NCI-H510A treated with DMSO at 0.1 percent for 48 hours (cell line): Measurements from ENCODE around the gene IPO4.
"Not testable (repeated sequence)": the region's sequence is repeated elsewhere in the genome, so short reads cannot be mapped to it uniquely, and the experiment has no call there.

Experiments
- DNase-seq: peaks from one replicate; lab custom pipeline; 2025; lab: John Stamatoyannopoulos, UW

Gene IPO4, protein sequence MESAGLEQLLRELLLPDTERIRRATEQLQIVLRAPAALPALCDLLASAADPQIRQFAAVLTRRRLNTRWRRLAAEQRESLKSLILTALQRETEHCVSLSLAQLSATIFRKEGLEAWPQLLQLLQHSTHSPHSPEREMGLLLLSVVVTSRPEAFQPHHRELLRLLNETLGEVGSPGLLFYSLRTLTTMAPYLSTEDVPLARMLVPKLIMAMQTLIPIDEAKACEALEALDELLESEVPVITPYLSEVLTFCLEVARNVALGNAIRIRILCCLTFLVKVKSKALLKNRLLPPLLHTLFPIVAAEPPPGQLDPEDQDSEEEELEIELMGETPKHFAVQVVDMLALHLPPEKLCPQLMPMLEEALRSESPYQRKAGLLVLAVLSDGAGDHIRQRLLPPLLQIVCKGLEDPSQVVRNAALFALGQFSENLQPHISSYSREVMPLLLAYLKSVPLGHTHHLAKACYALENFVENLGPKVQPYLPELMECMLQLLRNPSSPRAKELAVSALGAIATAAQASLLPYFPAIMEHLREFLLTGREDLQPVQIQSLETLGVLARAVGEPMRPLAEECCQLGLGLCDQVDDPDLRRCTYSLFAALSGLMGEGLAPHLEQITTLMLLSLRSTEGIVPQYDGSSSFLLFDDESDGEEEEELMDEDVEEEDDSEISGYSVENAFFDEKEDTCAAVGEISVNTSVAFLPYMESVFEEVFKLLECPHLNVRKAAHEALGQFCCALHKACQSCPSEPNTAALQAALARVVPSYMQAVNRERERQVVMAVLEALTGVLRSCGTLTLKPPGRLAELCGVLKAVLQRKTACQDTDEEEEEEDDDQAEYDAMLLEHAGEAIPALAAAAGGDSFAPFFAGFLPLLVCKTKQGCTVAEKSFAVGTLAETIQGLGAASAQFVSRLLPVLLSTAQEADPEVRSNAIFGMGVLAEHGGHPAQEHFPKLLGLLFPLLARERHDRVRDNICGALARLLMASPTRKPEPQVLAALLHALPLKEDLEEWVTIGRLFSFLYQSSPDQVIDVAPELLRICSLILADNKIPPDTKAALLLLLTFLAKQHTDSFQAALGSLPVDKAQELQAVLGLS

DNA sequence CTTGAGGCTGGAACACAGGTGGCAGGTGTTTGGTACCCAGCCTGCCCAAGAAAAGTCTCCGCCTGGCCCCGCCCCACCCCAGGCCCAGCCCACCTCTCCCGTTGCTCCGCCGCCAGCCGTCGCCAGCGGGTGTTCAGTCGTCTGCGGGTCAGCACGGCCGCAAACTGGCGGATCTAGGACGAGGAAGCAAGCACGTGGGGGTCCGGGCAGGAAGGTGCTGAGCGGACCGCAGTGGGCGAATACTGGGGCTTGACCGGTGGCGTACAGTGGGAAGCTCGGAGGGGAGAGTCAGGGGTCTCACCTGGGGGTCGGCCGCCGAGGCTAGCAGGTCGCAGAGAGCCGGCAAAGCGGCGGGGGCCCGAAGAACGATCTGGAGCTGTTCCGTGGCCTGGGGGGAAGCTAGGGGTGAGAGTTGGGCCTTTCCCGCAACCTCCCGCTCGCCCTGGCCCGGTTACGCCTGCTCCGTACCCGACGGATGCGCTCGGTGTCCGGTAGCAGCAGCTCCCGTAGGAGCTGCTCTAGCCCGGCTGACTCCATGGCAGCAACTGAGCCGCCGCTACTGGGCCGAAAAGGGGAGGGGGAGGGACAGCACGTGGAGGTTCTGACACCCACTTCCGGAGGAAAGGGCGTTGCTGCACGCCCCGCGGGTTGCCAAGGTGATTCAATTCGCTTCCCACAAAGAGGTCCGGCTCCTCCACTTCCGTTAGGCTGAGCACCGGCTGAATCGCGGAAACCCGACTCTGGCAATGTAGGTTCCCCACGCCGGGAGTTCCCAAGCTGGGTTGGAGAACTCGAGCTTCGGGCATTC, at the start of gene IPO4:
Gene IPO4, minus strand, starts transcription at position 566 of the 808 bp plus-strand sequence. Its CDS starts 29 bp downstream, at position 537.
- DNase-seq: peak; percentile 96

DNA sequence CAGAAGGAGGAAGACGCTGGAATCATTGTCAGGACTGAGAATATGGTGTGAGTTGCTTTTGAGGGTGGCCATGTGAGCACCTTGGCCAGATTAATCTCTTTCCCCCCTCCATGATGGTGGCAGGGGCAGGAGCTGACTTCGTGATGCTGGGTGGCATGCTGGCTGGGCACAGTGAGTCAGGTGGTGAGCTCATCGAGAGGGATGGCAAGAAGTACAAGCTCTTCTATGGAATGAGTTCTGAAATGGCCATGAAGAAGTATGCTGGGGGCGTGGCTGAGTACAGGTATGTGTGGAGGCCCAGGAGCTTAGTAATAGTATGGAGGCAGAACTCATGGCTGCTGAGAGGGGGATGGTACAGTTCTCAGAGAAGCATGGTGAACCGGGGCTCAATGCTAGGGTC, 49.5 kb upstream of the IPO4 start:
- DNase-seq: no peak

DNA sequence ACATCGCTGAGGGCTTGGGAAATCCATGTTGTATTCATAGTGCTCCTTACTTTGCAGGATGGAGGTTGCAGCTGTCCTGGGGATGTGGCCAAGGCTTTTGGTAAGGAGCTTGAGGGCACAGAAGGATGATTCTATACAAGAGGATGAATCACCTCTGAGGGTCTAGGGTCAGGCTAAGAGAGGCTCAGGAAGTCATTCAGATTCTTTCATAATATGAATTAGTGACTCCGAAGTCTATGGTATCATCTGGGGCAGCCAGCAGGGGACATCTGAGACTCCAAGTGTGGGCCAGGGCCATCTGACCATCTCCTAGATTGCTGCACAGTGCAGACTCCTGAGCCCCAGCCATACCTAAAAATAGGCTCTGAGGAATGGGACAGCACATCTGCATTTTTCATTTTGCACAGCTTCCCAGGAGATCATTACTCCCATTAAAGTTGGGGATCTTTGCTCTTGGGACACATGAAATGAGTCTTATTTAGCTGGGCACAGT, 48.9 kb upstream of the IPO4 start:
- no peak for DNase-seq

DNA sequence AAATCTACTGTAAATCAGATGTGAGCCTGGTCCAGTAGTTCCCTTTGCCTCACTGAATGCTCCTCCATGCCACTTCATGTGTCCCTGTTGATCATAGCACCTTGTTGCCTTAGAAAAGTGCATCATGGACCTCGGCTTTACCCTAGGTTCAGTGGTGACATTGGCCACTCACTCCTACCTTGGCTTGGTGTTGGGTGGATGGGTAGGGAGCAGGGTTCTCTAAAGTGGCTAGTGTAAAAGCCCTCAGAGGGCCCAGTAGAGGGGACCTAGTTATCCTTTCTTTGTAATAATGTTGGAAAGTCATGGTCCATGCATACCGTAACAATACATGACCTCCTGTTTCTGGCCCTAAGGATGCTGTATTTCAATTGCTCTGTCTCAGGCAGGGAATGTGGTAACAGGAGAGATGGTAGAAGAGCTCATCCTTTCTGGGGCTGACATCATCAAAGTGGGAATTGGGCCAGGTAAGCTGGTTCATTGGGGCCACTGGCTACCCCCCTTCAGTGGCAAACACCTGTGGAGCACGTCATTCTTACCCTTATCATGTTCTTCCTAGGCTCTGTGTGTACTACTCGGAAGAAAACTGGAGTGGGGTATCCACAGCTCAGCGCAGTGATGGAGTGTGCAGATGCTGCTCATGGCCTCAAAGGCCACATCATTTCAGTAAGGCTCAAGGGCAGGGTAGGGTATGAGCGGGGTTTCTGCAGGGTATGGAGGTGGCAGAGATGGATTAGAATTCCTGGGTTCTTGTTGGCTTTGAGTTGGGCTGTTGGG, 48.3 kb upstream of the IPO4 start:
- no peak for DNase-seq

DNA sequence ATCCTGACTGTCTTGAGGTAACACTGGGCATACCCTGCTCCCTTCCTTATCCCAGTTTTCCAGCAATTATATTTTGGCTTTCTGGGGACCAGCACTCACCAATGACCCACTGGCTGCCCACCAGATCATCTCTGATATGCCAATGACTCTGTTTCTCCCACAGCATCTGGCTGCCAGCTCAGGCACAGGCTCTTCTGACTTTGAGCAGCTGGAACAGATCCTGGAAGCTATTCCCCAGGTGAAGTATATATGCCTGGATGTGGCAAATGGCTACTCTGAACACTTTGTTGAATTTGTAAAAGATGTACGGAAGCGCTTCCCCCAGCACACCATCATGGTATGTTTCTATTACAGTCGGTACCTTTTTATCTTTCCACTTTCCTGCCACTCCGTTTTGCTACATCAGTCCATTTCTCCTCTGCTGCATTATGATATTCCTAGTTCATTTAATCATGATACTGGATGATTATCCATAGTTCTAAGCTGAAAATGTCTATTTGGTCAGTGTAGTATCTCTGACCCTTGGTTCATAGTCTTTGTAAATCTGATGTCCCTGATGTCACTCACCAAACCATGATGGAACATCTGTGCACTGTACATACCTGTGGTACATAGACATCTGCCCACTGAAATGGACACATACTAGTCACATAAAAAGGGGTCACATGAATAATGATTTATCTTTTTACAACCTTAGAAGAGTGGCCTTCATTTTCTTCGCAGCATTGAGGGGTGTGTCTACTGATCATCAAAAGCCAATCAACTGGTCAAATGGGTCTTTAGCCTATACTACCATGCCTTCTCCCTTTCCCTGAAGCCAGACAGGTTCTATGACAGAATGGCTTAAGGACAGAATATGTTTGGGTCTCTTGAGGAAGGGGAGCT, 47.4 kb upstream of the IPO4 start:
- no peak for DNase-seq

DNA sequence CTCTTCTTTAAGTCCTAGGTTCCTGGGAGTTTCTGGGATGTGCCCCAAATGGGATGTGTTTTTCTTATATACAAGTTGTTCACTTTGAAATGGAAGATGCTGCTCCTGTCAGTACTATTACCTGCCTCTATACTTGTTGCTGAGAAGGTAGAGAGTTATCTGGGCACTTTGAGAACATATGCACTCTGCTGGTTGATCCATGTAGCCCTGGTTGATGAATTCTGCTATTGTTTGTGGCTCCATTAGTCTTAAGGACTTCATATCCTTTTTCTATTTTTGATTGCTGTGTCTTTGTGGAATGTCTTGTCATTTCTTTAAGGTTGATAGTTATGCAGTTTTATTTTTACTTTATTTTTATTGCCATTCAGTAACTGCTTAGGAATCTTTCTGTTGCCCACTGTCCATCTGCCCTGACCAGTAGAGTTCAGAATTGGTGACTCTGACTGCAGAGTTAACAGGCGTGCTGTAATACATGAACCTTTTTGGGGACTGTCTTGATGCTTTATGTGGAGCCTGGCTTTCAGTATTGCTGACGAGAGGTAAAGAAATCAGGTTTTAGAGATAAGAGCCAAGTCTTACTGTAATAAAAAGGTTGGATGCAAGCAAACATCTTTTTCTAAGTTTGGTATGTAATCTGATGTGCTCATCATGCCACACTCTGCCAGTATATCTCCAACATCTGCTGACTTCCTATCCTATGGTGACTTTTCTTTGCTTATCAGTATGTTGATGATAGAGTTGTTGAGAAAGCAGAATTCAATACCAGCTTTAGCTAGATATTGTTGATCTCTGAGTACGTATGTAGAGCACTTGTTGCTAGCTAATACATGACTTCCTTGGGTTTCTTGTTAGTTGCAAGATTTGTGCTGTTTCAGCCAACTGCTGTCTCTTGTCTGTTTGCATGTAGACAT, 45.7 kb upstream of the IPO4 start:
- DNase-seq: no peak

DNA sequence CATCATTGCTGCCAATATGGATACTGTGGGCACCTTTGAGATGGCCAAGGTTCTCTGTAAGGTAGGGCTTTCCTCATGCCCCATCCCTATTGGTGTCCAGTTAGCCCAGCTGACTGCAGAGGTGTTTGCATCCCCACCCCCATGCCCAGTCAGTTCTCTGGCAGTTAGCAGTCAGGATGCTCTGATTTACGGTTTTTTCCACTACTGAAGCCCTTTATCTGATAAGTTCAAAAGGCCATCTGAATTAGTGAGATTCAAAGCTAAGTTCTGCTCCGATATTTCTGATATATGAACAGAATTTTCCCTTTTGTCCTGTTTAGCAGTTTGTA, 44.9 kb upstream of the IPO4 start:
- no peak for DNase-seq

DNA sequence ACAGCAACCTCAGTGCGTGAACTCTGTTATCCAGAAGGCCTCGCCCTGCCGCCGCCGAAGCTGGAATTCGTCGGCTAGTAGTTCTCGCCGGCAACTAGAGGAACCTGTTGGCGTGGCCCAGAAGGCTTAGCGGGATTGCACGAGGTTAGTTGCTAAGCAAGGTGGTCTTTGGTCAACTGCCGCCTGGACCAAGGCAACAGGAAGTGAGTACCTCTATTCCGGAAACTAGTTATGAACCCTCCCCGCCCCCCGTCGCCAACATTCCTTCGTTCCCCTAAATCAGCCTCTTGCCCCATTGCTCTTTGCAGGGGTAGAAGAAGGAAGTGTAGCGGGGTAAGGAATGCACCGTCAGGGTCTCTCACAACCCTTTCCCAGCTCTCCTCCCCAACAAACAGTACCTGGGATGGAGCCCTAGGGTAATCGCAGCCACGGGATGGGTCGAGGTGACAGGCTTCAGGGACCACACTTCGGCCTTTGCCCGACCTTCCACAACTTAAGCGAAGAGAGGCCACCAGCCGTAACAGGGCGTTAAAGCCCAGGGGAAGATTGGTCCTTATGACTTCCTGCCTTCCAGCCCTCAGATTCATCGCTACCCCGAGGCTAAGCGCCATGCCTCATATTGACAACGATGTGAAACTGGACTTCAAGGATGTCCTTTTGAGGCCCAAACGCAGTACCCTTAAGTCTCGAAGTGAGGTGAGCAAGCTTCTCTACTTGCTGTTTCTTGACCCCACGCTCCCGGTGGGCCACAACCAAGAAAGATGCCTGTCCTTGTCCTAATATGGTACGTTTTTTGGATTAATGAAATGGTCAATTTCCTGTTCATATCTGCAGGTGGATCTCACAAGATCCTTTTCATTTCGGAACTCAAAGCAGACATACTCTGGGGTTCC, 44.3 kb upstream of the IPO4 start, which contains the start of gene GMPR2:
Gene GMPR2, plus strand, starts transcription at position 285 of the 893 bp plus-strand sequence. Its CDS starts 325 bp downstream, at position 610.
- no peak for DNase-seq

DNA sequence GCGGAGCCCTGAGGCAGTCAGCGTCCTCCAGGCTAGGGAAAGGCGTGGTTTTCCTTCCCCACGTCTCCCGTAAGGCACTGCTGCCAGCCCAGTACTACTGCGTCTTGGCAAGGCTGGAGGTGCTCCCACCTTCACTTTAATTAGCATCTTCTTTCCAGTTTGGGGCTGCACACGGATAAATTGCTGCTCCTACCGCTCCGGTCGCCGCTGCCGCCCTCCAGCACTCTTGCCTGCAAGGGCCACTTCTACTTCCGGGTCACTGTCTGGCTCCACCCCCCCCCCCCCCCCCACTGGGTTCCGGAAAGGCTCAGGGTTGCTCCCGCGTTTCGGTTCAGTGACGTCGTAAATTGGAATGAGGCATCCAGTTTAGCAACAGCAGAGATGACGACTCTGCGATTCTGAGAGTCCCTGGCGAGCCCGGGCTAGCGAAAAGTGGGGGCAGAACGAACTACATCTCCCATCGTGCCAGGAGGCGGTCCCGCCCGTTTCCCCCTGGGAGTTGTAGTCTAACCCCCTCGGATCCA, 43.6 kb upstream of the IPO4 start, which contains the start of gene NEDD8:
Gene NEDD8, minus strand, starts transcription at position 247 of the 524 bp plus-strand sequence. Its CDS starts 100 bp downstream, at position 147.
- peak; percentile 94 for DNase-seq

DNA sequence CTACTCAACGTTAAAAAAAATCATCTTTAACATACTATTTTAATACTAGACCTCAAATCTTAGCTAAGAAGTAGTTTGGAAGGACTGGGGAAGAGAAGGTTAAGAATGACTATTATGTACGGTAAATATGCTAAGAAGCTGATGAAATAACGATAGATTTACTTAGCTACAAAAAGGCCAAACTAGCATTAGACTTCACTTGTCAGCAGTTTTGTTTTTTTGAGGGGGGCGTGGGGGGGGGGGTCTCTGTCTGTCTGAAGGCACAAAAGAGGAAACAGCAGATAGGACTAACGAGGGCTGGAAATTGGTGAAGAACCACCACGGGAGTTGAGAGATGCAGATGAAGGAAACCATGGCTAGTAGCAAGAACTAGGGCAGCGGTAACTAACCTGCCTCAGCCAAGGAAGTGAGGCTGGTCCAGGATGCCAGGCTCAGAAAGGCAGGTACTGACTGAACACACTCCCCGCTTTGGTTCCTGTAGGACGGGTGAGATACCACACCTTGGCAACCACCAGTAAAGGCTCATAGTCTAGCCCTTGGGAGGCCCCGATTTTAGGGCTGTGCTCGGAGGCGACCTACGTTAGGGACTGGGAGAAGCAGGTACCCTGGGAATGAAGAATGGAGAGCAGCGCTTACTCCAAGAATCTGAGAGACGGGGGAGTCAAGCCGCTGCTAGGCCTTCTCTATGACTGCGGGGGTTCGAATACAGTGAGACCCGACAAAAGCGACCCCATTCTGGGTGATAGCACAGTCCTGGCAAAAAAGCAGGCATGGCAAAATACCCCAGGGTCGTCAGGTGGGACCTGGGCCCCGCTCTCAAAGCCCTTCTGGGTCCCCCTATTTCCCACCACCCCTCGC, 42.9 kb upstream of the IPO4 start:
- no peak for DNase-seq

DNA sequence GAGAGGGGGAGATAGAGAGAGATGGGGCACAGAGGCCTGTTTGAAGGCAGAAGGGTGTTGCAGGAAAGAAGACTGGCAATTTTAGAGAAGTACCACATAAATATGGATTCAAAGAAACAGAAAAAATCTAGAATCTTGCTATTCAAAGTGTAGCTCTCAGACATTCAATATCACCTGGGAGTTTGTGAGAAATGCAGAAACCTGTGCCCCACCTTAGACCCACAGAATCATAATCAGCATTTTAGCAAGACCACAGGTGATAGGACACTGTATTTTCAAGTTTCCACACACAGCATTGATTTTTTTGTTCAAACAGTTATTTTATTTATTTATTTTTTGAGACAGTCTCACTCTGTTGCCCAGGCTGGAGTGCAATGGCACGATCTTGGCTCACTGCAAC, 40.3 kb upstream of the IPO4 start:
- no peak for DNase-seq

DNA sequence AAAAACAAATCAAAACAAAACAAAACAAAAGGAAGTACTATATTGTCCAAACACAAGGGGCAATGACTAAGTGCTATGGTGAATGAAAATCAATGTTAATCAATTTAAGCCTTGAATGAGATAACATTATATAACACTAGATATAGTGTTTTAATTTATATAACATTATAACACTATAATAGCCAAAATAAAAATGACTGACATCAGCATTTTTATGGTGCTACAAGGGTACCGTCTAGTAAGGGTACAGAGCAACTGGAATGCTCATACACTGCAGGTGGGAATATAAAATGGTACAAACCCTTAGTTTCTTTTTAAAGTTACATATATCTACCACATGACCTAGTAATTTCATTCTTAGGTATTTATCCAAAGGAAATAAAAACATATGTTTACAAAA, 37.9 kb upstream of the IPO4 start:
- DNase-seq: no peak

DNA sequence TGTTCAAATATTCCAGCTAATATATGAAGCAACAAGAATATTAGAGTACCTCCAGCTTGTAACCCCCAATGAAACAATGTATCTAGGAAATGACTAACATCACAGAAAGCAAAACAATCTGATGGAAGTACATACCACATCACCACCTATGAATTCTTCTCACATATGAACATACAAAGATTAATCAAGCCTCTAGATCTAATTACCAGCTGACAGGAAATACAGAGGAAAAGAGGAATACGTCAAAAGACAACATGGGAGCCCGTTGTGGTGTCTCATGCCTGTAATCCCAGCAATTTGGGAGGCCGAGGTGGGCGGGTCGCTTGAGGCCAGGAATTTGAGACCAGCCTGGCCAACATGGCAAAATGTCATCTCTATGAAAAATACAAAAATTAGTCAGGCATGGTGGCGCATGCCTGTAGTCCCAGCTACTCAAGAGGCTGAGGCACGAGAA, 36.0 kb upstream of the IPO4 start:
- DNase-seq: no peak

DNA sequence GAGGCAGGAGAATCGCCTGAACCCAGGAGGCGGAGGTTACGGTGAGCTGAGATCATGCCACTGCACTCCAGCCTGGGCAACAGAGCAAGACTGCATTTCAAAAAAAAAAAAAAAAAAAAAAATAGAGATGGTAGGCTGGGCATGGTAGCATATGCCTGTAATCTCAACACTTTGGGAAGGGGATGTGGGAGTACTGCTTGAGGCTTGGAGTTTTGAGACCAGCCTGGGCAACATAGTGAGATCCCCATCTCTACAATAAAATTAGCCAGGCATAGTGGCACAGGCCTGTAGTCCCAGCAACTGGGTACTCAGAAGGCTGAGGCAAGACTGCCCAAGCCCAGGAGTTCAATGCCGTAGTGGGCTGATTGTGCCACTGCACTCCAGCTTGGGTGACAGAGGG, 34.4 kb upstream of the IPO4 start:
- DNase-seq: not testable (repeated sequence)

DNA sequence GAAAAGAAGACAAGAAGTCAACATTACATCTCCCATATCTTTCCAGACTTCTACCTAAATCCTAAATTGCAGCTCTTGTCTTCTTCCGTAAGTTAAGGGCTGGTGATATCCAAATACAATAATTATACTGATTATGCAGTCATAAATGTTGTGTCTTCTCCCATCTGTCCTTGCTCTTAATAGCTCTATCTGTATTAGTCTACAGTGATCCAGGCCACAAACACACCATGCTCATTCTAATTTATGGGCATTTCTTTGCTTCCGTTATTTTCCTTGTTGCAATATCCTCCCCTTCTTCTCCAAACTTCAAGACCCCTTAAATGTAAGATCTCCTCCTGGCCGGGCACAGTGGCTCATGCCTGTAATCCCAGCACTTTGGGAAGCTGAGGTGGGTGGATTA, 30.9 kb upstream of the IPO4 start:
- no peak for DNase-seq

DNA sequence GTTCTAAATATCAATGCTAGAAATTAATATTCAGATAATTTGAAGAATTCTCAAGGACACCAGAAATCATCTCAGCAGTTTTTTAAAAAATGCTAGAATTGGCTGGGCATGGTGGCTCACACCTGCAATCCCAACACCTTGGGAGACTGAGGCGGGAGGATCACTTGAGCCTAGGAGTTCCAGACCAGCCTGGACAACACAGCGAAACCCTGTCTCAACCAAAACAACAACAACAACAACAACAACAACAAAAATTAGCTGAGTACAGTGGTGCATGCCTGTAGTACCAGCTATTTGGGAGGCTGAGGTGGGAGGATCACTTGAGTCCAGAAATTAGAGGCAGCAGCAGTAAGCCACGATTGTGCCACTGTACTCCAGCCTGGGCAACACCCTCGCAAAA, 30.5 kb upstream of the IPO4 start:
- DNase-seq: no peak
